KMS-11 (cell line): Measurements from ENCODE around the gene PRDX5.

Experiments used
- H2AFZ ChIP-seq: fragments of 200-600 bp; sonication (generic); 2 replicates; pipeline ENCODE4 v1.6.1; 2016; ENCODE audit warnings: antibody characterized with exemption, mixed run types, low read depth
- H3K27ac ChIP-seq: fragments of 200-600 bp; sonication (generic); 2 replicates; pipeline ENCODE4 v1.6.1; 2016; ENCODE audit warnings: mild to moderate bottlenecking, mixed run types
- H3K27me3 ChIP-seq: fragments of 200-600 bp; sonication (generic); 2 replicates; pipeline ENCODE4 v1.6.1; 2017; ENCODE audit warnings: mild to moderate bottlenecking, low read depth, mixed run types, moderate library complexity; ENCODE audit not compliant: insufficient read depth
- H3K36me3 ChIP-seq: fragments of 200-600 bp; sonication (generic); 2 replicates; pipeline ENCODE4 v1.6.1; 2017; ENCODE audit warnings: mild to moderate bottlenecking, mixed run types; ENCODE audit not compliant: insufficient read depth
- H3K4me1 ChIP-seq: fragments of 200-600 bp; sonication (generic); 2 replicates; pipeline ENCODE4 v1.6.1; 2016; ENCODE audit warnings: mild to moderate bottlenecking, low read depth, mixed run types; ENCODE audit not compliant: poor library complexity, severe bottlenecking
- H3K4me2 ChIP-seq: fragments of 200-600 bp; sonication (generic); 2 replicates; pipeline ENCODE4 v1.7.0; 2016; ENCODE audit warnings: mild to moderate bottlenecking, mixed run types
- H3K4me3 ChIP-seq: fragments of 200-600 bp; sonication (generic); IDR thresholded peaks from 2 replicates; pipeline ENCODE4 v1.6.1; 2017; ENCODE audit warnings: low read depth, low read length, mixed read lengths; ENCODE audit not compliant: insufficient read depth
- H3K79me2 ChIP-seq: fragments of 200-600 bp; sonication (generic); 2 replicates; pipeline ENCODE4 v1.6.1; 2016; ENCODE audit warnings: low read depth, mixed run types; ENCODE audit not compliant: insufficient read depth
- H3K9ac ChIP-seq: fragments of 200-600 bp; sonication (generic); 2 replicates; pipeline ENCODE4 v1.6.1; 2016; ENCODE audit warnings: mild to moderate bottlenecking, mixed run types
- H4K20me1 ChIP-seq: fragments of 200-600 bp; sonication (generic); 2 replicates; pipeline ENCODE4 v1.6.1; 2016; ENCODE audit warnings: mild to moderate bottlenecking, mixed run types; ENCODE audit not compliant: insufficient read depth
- TF ChIP-seq, protein P1 (sequence below): fragments of 200-600 bp; sonication (generic); conservative IDR thresholded peaks from 2 replicates; pipeline ENCODE4 v1.6.1; 2017; ENCODE audit warnings: low read depth, mild to moderate bottlenecking, antibody characterized with exemption, low read length, moderate library complexity, mixed read lengths

The PRDX5 gene

DNA sequence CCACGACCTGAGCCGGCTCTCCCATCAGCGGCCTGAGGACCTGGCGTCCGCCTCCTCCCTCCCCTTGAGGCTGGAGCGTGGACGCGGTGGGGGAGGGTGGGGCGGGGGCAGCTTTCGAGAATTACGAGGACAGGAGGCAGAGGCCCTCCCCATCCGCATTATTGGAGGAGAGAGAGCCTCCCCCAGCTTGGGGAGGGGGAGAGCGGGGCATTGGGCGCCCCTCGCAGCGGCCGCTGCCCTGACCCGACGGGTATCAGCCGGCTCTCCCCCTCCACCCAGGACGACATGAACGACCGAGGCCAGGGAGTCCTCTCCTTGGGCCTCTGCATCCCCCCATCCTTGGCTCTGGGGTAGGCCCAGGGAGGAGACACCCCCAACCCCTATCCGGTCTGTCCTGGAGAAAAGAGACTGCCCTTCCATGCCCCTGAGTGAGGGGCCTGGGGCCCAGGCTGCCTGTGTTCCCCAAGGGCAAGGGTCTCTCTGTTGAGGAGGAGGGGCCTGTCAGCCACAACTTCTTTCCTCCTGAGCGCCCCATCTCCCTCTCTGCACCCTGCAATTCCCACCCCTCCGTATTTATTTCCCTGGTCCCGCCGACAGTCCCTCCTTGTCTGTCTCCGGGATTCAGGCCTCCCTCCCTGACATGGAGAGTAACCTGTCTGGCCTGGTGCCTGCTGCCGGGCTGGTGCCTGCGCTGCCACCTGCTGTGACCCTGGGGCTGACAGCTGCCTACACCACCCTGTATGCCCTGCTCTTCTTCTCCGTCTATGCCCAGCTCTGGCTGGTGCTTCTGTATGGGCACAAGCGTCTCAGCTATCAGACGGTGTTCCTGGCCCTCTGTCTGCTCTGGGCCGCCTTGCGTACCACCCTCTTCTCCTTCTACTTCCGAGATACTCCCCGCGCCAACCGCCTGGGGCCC, 31.8 kb upstream of the PRDX5 start:
- Histone ChIP-seq H3K9ac (peak overlapping the region; percentile 81; the same call in 1 of the 2 replicates), H4K20me1 (no peaks in the 10 kb centered on the region), H3K4me3 (no peak overlapping the region), H3K79me2 (peaks cover 14% of the 10 kb centered on the region), H3K27me3 (no peaks in the 10 kb centered on the region), H2AFZ (peak overlapping the region; percentile 51), H3K4me2 (peak overlapping the region; percentile 88), H3K36me3 (no peaks in the 10 kb centered on the region), H3K27ac (peak overlapping the region; percentile 92; the same call in 1 of the 2 replicates), H3K4me1 (peaks cover 28% of the 10 kb centered on the region)
- TF ChIP-seq, protein P1, sequence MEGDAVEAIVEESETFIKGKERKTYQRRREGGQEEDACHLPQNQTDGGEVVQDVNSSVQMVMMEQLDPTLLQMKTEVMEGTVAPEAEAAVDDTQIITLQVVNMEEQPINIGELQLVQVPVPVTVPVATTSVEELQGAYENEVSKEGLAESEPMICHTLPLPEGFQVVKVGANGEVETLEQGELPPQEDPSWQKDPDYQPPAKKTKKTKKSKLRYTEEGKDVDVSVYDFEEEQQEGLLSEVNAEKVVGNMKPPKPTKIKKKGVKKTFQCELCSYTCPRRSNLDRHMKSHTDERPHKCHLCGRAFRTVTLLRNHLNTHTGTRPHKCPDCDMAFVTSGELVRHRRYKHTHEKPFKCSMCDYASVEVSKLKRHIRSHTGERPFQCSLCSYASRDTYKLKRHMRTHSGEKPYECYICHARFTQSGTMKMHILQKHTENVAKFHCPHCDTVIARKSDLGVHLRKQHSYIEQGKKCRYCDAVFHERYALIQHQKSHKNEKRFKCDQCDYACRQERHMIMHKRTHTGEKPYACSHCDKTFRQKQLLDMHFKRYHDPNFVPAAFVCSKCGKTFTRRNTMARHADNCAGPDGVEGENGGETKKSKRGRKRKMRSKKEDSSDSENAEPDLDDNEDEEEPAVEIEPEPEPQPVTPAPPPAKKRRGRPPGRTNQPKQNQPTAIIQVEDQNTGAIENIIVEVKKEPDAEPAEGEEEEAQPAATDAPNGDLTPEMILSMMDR: 0 out of 2 replicates have a peak, but pooled peaks have one; percentile 14

DNA sequence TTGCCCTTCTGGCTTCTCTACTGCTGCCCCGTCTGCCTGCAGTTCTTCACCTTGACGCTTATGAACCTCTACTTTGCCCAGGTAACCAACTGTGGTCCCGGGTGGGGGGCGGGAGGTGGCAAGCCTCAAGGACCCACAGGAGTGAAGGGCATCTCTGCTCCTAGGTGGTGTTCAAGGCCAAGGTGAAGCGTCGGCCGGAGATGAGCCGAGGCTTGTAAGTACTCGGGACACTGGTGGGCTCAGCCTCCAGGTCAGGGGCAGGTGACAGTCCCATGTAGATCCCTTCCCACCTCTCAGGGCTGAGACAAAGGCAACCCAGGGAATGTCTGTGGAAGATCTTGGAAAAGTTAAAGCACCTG, 31.1 kb upstream of the PRDX5 start:
- no peak overlapping the region for H3K4me3 ChIP-seq

DNA sequence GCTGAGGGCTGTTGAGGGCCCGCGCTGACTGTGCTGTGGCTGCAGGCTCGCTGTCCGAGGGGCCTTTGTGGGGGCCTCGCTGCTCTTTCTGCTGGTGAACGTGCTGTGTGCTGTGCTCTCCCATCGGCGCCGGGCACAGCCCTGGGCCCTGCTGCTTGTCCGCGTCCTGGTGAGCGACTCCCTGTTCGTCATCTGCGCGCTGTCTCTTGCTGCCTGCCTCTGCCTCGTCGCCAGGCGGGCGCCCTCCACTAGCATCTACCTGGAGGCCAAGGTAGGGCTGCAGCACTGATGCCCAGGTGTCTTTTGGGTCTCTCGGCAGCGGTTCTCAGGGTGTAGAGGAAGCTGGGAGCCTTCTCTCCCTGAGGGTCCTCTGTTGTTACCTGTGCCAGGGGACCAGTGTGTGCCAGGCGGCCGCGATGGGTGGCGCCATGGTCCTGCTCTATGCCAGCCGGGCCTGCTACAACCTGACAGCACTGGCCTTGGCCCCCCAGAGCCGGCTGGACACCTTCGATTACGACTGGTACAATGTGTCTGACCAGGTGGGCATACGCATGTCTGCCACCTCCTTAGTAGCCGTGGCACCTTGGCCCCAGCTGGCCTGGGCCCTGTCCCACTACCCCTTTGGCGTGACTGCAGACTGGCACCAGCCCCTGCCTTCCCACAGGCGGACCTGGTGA, 30.1 kb upstream of the PRDX5 start:
- Histone ChIP-seq H3K27me3 (no peaks in the 10 kb centered on the region; the same call in 1 of the 2 replicates), H4K20me1 (no peaks in the 10 kb centered on the region)
- TF ChIP-seq, protein P1: no peak

More for the DNA sequence above, 31.1 kb upstream of the PRDX5 start:
- no peaks in the 10 kb centered on the region for H3K36me3 ChIP-seq
- H3K4me2 ChIP-seq: peak overlapping the region; percentile 88; the same call in 1 of the 2 replicates
- H3K4me1 ChIP-seq: peaks cover 28% of the 10 kb centered on the region
- H4K20me1 ChIP-seq: no peaks in the 10 kb centered on the region
- H3K9ac ChIP-seq: no peak overlapping the region
- TF ChIP-seq, protein P1: no peak
- H3K27me3 ChIP-seq: no peaks in the 10 kb centered on the region
- peaks cover 14% of the 10 kb centered on the region for H3K79me2 ChIP-seq
- no peak overlapping the region for H3K27ac ChIP-seq
- H2AFZ ChIP-seq: no peak overlapping the region

DNA sequence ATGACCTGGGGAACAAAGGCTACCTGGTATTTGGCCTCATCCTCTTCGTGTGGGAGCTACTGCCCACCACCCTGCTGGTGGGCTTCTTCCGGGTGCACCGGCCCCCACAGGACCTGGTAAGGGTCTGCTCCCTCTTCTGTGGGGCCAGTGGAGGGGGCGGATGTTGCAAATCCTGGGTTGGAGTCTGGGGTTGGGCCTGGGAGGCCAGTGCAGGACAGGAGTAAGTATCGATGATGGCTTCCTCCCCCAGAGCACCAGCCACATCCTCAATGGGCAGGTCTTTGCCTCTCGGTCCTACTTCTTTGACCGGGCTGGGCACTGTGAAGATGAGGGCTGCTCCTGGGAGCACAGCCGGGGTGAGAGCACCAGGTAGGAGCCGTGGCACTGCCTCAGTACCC, 29.6 kb upstream of the PRDX5 start:
- H3K27me3 ChIP-seq: no peaks in the 10 kb centered on the region; the same call in 1 of the 2 replicates
- no peaks in the 10 kb centered on the region for H3K36me3 ChIP-seq
- TF ChIP-seq, protein P1: no peak

More for the DNA sequence above, 30.1 kb upstream of the PRDX5 start:
- Histone ChIP-seq H2AFZ (no peak overlapping the region), H3K36me3 (no peaks in the 10 kb centered on the region), H3K79me2 (peaks cover 14% of the 10 kb centered on the region), H3K4me3 (no peak overlapping the region), H3K9ac (no peak overlapping the region), H3K27ac (no peak overlapping the region), H3K4me1 (peaks cover 24% of the 10 kb centered on the region), H3K4me2 (no peak overlapping the region)

More for the DNA sequence above, 29.6 kb upstream of the PRDX5 start:
- no peak overlapping the region for H2AFZ ChIP-seq
- H3K79me2 ChIP-seq: peaks cover 9% of the 10 kb centered on the region
- no peaks in the 10 kb centered on the region for H4K20me1 ChIP-seq
- no peak overlapping the region for H3K27ac ChIP-seq
- peaks cover 18% of the 10 kb centered on the region for H3K4me1 ChIP-seq
- no peak overlapping the region for H3K9ac ChIP-seq
- no peak overlapping the region for H3K4me3 ChIP-seq
- H3K4me2 ChIP-seq: no peak overlapping the region
